B cell (primary cell): ENCODE data around the gene ZFP57.

ENCODE experiments used
- EZH2 ChIP-seq: IDR thresholded peaks from 2 replicates; pipeline ENCODE4 v1.6.1; 2012; ENCODE audit warnings: borderline replicate concordance, low read depth, mild to moderate bottlenecking, moderate library complexity, low read length; ENCODE audit not compliant: insufficient read depth, poor library complexity, severe bottlenecking
- TF ChIP-seq, protein P1 (sequence below): fragments of 200-600 bp; IDR thresholded peaks from one replicate; pipeline ENCODE4 v1.8.0; 2022; ENCODE audit warnings: antibody characterized with exemption, mild to moderate bottlenecking

- TF ChIP-seq, protein P1, sequence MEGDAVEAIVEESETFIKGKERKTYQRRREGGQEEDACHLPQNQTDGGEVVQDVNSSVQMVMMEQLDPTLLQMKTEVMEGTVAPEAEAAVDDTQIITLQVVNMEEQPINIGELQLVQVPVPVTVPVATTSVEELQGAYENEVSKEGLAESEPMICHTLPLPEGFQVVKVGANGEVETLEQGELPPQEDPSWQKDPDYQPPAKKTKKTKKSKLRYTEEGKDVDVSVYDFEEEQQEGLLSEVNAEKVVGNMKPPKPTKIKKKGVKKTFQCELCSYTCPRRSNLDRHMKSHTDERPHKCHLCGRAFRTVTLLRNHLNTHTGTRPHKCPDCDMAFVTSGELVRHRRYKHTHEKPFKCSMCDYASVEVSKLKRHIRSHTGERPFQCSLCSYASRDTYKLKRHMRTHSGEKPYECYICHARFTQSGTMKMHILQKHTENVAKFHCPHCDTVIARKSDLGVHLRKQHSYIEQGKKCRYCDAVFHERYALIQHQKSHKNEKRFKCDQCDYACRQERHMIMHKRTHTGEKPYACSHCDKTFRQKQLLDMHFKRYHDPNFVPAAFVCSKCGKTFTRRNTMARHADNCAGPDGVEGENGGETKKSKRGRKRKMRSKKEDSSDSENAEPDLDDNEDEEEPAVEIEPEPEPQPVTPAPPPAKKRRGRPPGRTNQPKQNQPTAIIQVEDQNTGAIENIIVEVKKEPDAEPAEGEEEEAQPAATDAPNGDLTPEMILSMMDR: no peak
- TF ChIP-seq EZH2: no peak
These were observed 43.0 kb upstream of the ZFP57 start for GRCh38 chr6:29723666-29724588.
